OCI-LY7 (cell line): ENCODE data around the gene MED6.

ENCODE experiments used
- CTCF ChIP-seq: fragments of 200-600 bp; sonication (generic); conservative IDR thresholded peaks from 2 replicates; pipeline ENCODE4 v1.5.1; 2014; ENCODE audit warnings: mild to moderate bottlenecking, antibody characterized with exemption, low read length, moderate library complexity, mixed read lengths
- EZH2phosphoT487 ChIP-seq: fragments of 200-600 bp; sonication (generic); IDR thresholded peaks from 2 replicates; pipeline ENCODE4 v1.6.1; 2018; ENCODE audit warnings: low read depth, borderline replicate concordance, mild to moderate bottlenecking, mixed run types, antibody characterized with exemption, low read length, moderate library complexity, mixed read lengths

GRCh38 chr14:70619708-70620107, 19.3 kb upstream of the MED6 start:
- TF ChIP-seq CTCF (no peak), EZH2phosphoT487 (no peak)
